ENCODE data around the gene ACD.

The ACD gene

DNA sequence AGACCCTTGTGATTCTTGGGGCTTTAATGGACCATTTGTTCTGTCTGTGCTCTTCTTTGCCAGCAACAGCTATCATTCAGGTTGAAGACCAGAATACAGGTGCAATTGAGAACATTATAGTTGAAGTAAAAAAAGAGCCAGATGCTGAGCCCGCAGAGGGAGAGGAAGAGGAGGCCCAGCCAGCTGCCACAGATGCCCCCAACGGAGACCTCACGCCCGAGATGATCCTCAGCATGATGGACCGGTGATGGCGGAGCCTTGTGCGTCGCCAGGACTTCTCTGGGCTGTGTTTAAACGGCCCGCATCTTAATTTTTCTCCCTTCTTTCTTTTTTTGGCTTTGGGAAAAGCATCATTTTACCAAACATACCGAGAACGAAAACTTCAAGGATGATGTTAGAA, 22.4 kb downstream of the ACD start:
- no peaks in the 10 kb centered on the region for H3K4me1 ChIP-seq (ENCODE audit: control insufficient read depth, insufficient read depth, low read length)
- H3K9me3 ChIP-seq (ENCODE audit: control insufficient read depth, insufficient read depth, low read depth, low read length) = no peaks in the 10 kb centered on the region
- peaks cover 24 to 63% of the 10 kb centered on the region in 2 experiments for H3K36me3 ChIP-seq (ENCODE audit: control insufficient read depth in 2 of 2, insufficient read depth in 1 of 2, low read length in 2 of 2)
- H3K27ac ChIP-seq (ENCODE audit: extremely low read depth, low read depth, low read length) = no peak overlapping the region
- ChIA-PET POLR2A (no interaction called here), CTCF (no interaction called here)
- H3K4me3 ChIP-seq (ENCODE audit: low read depth, low read length) = no peak overlapping the region
- no peak for TF ChIP-seq ZNF19 (tag by site-specific recombination; IDR thresholded peaks at IDR 0.05; ENCODE audit: low read depth)
- no peak for TF ChIP-seq ZNF146 (tag by site-specific recombination; IDR thresholded peaks at IDR 0.05)
- TF ChIP-seq, protein P1, sequence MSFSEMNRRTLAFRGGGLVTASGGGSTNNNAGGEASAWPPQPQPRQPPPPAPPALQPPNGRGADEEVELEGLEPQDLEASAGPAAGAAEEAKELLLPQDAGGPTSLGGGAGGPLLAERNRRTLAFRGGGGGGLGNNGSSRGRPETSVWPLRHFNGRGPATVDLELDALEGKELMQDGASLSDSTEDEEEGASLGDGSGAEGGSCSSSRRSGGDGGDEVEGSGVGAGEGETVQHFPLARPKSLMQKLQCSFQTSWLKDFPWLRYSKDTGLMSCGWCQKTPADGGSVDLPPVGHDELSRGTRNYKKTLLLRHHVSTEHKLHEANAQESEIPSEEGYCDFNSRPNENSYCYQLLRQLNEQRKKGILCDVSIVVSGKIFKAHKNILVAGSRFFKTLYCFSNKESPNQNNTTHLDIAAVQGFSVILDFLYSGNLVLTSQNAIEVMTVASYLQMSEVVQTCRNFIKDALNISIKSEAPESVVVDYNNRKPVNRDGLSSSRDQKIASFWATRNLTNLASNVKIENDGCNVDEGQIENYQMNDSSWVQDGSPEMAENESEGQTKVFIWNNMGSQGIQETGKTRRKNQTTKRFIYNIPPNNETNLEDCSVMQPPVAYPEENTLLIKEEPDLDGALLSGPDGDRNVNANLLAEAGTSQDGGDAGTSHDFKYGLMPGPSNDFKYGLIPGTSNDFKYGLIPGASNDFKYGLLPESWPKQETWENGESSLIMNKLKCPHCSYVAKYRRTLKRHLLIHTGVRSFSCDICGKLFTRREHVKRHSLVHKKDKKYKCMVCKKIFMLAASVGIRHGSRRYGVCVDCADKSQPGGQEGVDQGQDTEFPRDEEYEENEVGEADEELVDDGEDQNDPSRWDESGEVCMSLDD (tag by site-specific recombination; IDR thresholded peaks at IDR 0.05) = no peak
- no peak for TF ChIP-seq ZNF24 (tag by site-specific recombination; IDR thresholded peaks at IDR 0.05)

DNA sequence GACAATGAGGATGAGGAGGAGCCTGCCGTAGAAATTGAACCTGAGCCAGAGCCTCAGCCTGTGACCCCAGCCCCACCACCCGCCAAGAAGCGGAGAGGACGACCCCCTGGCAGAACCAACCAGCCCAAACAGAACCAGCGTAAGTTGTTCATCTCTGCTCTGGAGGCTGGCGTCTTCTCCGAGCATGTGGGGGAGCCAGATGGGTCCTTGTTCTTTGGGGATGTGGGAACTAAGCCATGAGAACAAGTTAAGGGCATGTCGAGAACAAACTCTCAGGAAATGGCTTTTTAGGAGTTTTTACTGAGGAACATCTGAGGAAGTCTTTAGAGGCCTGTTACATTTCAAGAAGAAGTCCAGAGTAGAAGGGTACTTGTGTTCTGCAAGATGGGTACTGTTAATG, 23.3 kb downstream of the ACD start:
- Histone ChIP-seq H3K4me1 (ENCODE audit: control insufficient read depth, insufficient read depth, low read length) (no peaks in the 10 kb centered on the region), H3K9me3 (ENCODE audit: control insufficient read depth, insufficient read depth, low read depth, low read length) (no peaks in the 10 kb centered on the region), H3K4me3 (ENCODE audit: low read depth, low read length) (no peak overlapping the region), H3K27ac (ENCODE audit: extremely low read depth, low read depth, low read length) (no peak overlapping the region), H3K36me3 (ENCODE audit: control insufficient read depth in 2 of 2, insufficient read depth in 1 of 2, low read length in 2 of 2) (peaks cover 25 to 72% of the 10 kb centered on the region in 2 experiments)
- TF ChIP-seq ZNF112 (tag by site-specific recombination; IDR thresholded peaks at IDR 0.05) (no peak), ZNF585B (tag by site-specific recombination; IDR thresholded peaks at IDR 0.05) (no peak), ZSCAN16 (tag by site-specific recombination; IDR thresholded peaks at IDR 0.05) (no peak), HOXC10 (CRISPR knock-in tag; IDR thresholded peaks at IDR 0.05) (no peak), ZNF2 (tag by site-specific recombination; IDR thresholded peaks at IDR 0.05) (no peak), PRDM1 (tag by site-specific recombination; IDR thresholded peaks at IDR 0.05) (no peak), ZNF561 (tag by site-specific recombination; IDR thresholded peaks at IDR 0.05; ENCODE audit: borderline replicate concordance) (no peak), ZNF707 (tag by site-specific recombination; IDR thresholded peaks at IDR 0.05) (no peak)
- ChIA-PET CTCF (no interaction called here), POLR2A (no interaction called here)

DNA sequence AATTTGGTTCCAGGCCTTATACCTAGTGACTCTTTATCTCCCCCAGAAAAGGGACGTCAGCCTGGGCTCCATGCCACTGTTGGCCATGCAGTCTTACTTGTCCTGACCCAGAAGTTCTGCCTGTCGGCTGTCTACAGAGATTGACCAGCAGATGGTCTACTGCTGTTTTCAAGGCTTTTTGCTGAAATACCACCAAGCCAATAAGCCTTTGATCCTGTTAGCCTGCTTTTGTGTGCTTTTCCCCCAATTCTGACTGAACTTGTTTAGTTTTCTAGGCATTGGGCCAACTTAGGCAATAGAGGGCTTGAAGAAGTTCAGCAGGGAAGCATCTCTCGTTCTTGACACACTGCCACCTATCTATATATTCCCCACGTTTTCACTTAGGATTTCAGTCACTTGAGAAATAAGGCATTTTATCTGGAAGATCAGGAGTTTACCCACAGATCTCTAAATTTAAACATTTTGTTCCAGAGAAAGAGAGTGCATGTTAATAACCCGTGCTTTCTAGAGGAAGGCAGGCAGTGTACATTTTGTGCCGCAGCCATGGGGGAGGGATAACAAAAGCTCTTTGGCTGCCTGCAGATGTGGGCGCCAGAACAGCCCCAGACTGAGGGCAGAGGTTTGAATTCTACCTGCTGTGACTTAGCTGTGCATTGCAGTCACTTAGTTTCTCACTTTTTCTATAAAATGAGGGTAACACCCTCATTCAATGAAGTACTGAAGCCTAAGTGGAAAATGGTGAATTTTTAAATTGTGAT, 27.5 kb downstream of the ACD start:
- no peak overlapping the region for H3K4me3 ChIP-seq (ENCODE audit: low read depth, low read length)
- TF ChIP-seq ZFHX2 (tag by site-specific recombination; conservative IDR thresholded peaks at IDR 0.05) (no peak), SETDB1 (IDR thresholded peaks at IDR 0.05; ENCODE audit: insufficient read length, low read length) (no peak), ZNF239 (tag by site-specific recombination; IDR thresholded peaks at IDR 0.05) (no peak), GLI4 (tag by site-specific recombination; IDR thresholded peaks at IDR 0.05) (no peak), ZEB2 (tag by site-specific recombination; IDR thresholded peaks at IDR 0.05) (no peak), ZNF707 (tag by site-specific recombination; IDR thresholded peaks at IDR 0.05) (no peak), ZNF558 (tag by site-specific recombination; IDR thresholded peaks at IDR 0.05) (no peak)
- TF ChIP-seq, protein P2, sequence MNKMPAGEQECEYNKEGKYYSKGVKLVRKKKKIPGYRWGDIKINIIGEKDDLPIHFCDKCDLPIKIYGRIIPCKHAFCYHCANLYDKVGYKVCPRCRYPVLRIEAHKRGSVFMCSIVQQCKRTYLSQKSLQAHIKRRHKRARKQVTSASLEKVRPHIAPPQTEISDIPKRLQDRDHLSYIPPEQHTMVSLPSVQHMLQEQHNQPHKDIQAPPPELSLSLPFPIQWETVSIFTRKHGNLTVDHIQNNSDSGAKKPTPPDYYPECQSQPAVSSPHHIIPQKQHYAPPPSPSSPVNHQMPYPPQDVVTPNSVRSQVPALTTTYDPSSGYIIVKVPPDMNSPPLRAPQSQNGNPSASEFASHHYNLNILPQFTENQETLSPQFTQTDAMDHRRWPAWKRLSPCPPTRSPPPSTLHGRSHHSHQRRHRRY (tag by site-specific recombination; IDR thresholded peaks at IDR 0.05) = no peak
- TF ChIP-seq, protein P3, sequence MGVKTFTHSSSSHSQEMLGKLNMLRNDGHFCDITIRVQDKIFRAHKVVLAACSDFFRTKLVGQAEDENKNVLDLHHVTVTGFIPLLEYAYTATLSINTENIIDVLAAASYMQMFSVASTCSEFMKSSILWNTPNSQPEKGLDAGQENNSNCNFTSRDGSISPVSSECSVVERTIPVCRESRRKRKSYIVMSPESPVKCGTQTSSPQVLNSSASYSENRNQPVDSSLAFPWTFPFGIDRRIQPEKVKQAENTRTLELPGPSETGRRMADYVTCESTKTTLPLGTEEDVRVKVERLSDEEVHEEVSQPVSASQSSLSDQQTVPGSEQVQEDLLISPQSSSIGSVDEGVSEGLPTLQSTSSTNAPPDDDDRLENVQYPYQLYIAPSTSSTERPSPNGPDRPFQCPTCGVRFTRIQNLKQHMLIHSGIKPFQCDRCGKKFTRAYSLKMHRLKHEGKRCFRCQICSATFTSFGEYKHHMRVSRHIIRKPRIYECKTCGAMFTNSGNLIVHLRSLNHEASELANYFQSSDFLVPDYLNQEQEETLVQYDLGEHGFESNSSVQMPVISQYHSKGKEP (tag by site-specific recombination; IDR thresholded peaks at IDR 0.05) = no peak
- peaks cover 49 to 78% of the 10 kb centered on the region in 2 experiments; a peak in 2 of 3 replicates for H3K36me3 ChIP-seq (ENCODE audit: control insufficient read depth in 2 of 2, insufficient read depth in 1 of 2, low read length in 2 of 2)
- CTCF ChIA-PET = interaction anchor here (0.6 to 1.8 kb wide), 7 partner anchors 9 to 112 kb away, joined by 3 to 5 read pairs (median 4); partner anchors contain the start of gene CARMIL2
- POLR2A ChIA-PET = no interaction called here
- no peaks in the 10 kb centered on the region for H3K9me3 ChIP-seq (ENCODE audit: control insufficient read depth, insufficient read depth, low read depth, low read length)
- no peaks in the 10 kb centered on the region for H3K4me1 ChIP-seq (ENCODE audit: control insufficient read depth, insufficient read depth, low read length)
- no peak overlapping the region for H3K27ac ChIP-seq (ENCODE audit: extremely low read depth, low read depth, low read length)

Measured in HEK293 (cell line).